Testis (tissue), 2 donors: Measurements from ENCODE around the gene CLIP4.

Experiments
- CTCF ChIP-seq, 3 experiments: fragments of 450-650 bp in 2 of 3; fragments of 200-600 bp in 1 of 3; sonication (generic) in 1 of 3; IDR thresholded peaks; one replicate each; pipeline ENCODE4 v1.5.1; 2016 to 2019; ENCODE audit warnings: antibody characterized with exemption in 3 of 3, mild to moderate bottlenecking in 2 of 3, moderate library complexity in 1 of 3
- POLR2A ChIP-seq: fragments of 450-650 bp; IDR thresholded peaks from one replicate; pipeline ENCODE4 v1.6.1; 2017; ENCODE audit warnings: antibody characterized with exemption, mild to moderate bottlenecking, moderate library complexity

GRCh38 chr2:29097569-29097968, 17.6 kb upstream of the CLIP4 start:
- TF ChIP-seq POLR2A (no peak), CTCF (IDR thresholded peaks at IDR 0.05) (no peak)
